A673 (cell line): ENCODE measurements around the gene PYCARD. TPM values are rescaled to one million over a fixed set of nuclear protein-coding genes. Genes with fewer than 3 reads are reported as not detected.

Experiments used
- BruUV-seq: library from RNA; stranded (reverse); fragments of 400-500 nt; replicated peaks from 2 replicates; lab custom pipeline; 2021; lab: Mats Ljungman, UMichigan
- CTCF ChIA-PET: fragments of 300-600 bp; sonication (Branson Sonifier 250); formaldehyde crosslinking; loops from one replicate; lab custom pipeline; 2022; ENCODE audit warnings: antibody characterized with exemption; lab: Charles Lee
- POLR2A ChIA-PET: fragments of 300-600 bp; sonication (Branson Sonifier 250); formaldehyde crosslinking; loops from one replicate; lab custom pipeline; 2022; ENCODE audit warnings: antibody characterized with exemption; ENCODE audit not compliant: low non-redundant PET; lab: Charles Lee
- DNase-seq: peaks from one replicate; pipeline ENCODE4 v3.0.0-alpha.2; 2015; ENCODE audit warnings: low spot score
- H3K27ac ChIP-seq: fragments of 200-600 bp; sonication (generic); 2 replicates; pipeline ENCODE4 v1.5.1; 2016; ENCODE audit warnings: mixed run types, low read depth, mild to moderate bottlenecking, mixed read lengths, antibody characterized with exemption, low read length; ENCODE audit not compliant: poor library complexity, severe bottlenecking
- H3K27me3 ChIP-seq: fragments of 200-600 bp; sonication (generic); replicated peaks from 2 replicates; pipeline ENCODE4 v1.6.1; 2017; ENCODE audit warnings: mixed run types, low read depth, mild to moderate bottlenecking, mixed read lengths, antibody characterized with exemption, low read length; ENCODE audit not compliant: insufficient read depth, poor library complexity
- H3K36me3 ChIP-seq: fragments of 200-600 bp; sonication (generic); 2 replicates; pipeline ENCODE4 v1.6.1; 2016; ENCODE audit warnings: mixed run types, mild to moderate bottlenecking, mixed read lengths, antibody characterized with exemption, low read length; ENCODE audit not compliant: insufficient read depth, poor library complexity, severe bottlenecking
- H3K4me1 ChIP-seq: fragments of 200-600 bp; sonication (generic); 2 replicates; pipeline ENCODE4 v1.6.1; 2017; ENCODE audit warnings: mixed run types, mild to moderate bottlenecking, mixed read lengths, antibody characterized with exemption, low read length; ENCODE audit not compliant: insufficient read depth, poor library complexity, severe bottlenecking
- H3K4me3 ChIP-seq: fragments of 200-600 bp; sonication (generic); 2 replicates; pipeline ENCODE4 v1.5.1; 2016; ENCODE audit warnings: low read depth, mixed run types, mild to moderate bottlenecking, mixed read lengths, low read length; ENCODE audit not compliant: poor library complexity, severe bottlenecking
- H3K9me3 ChIP-seq: fragments of 200-600 bp; sonication (generic); 2 replicates; pipeline ENCODE4 v1.6.1; 2016; ENCODE audit warnings: mixed run types, low read depth, mild to moderate bottlenecking, mixed read lengths, antibody characterized with exemption, low read length; ENCODE audit not compliant: poor library complexity, severe bottlenecking
- CTCF ChIP-seq: fragments of 300-800, 200-600 bp; sonication (generic); conservative IDR thresholded peaks from 2 replicates; pipeline ENCODE4 v1.5.1; 2017; ENCODE audit warnings: low read depth, mild to moderate bottlenecking, antibody characterized with exemption, low read length, moderate library complexity, mixed read lengths
- EZH2 ChIP-seq: fragments of 200-600 bp; sonication (generic); IDR thresholded peaks from 2 replicates; pipeline ENCODE4 v1.6.1; 2017; ENCODE audit warnings: borderline replicate concordance, low read depth, mild to moderate bottlenecking, mixed read lengths, antibody characterized with exemption, low read length; ENCODE audit not compliant: poor library complexity, severe bottlenecking
- intact Hi-C: fragments of 100-400 bp; cut with micrococcal nuclease; formaldehyde crosslinking; loops from one replicate; pipeline ENCODE4 v1.10.0; 2022; ENCODE audit not compliant: unreplicated experiment
- total RNA-seq: library from RNA; stranded (reverse); gene quantifications from 2 replicates; pipeline ENCODE4 v1.2.3, GENCODE V29; 2021

The PYCARD gene
- total RNA-seq, 1 experiment from 2014 or later: 1.8 TPM

DNA sequence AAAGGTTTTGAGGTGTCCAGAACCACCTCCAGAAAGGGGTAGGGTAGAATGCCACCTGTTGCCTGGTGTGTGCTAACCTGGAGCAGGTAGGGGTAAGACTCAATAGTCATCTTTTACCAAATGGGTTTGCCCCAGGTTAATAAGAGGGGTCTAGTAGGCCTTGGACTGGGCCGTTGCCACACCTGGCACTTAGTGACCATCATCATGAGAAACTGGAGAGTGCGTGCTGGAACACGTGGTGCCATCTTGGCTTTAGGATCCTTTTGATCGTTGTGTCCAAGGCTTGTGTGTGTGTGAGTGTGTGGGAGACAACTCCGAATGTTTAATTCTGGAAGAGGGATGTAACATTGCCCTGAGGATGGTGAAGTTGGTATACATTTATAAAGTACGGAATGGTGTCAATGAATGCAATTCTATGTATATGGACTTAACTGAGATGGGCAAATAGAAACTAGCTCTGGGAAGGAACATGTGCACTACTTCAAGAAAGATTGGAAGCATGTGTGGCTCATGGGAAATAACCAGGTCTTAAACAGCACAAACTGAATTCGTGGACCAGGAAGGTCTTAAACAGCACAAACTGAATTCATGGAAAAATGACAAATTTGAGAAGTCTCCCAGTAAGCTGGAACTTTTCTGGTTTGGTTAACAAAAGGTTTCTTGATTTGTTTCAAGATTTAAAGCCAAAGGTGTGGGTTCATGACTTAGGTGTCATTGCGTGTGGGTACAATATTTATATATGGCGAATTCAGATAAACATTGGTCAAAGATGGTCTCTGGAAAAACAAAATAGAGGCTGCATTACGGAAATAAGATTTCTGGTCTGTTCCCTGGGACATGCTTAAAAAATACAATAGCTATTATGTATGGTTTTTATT is 15.4 kb downstream of the PYCARD start:
- Histone ChIP-seq H3K27ac (no peak overlapping the region), H3K27me3 (no peaks in the 10 kb centered on the region), H3K9me3 (no peaks in the 10 kb centered on the region), H3K4me3 (no peak overlapping the region), H3K36me3 (peaks cover 100% of the 10 kb centered on the region), H3K4me1 (peaks cover 18% of the 10 kb centered on the region)
- TF ChIP-seq CTCF (no peak), EZH2 (no peak)
- no peak for DNase-seq
- no TSS peak for BruUV-seq
- POLR2A ChIA-PET: interaction anchor here (0.7 kb wide), 1 partner anchor 282 kb away, joined by 3 read pairs; no protein-coding TSS in a partner anchor
- CTCF ChIA-PET: no interaction called here
- intact Hi-C loops: no loop called here

GRCh38 chr16:31186176-31186575 is 16.4 kb downstream of the PYCARD start:
- DNase-seq: no peak
- peaks cover 18% of the 10 kb centered on the region for H3K4me1 ChIP-seq
- H3K27me3 ChIP-seq: no peaks in the 10 kb centered on the region
- CTCF ChIA-PET: no interaction called here
- TF ChIP-seq EZH2 (no peak), CTCF (no peak)
- H3K27ac ChIP-seq: no peak overlapping the region
- POLR2A ChIA-PET: interaction anchor here (0.6 to 0.7 kb wide), 2 partner anchors 29 to 203 kb away, joined by 3 to 7 read pairs; no protein-coding TSS in a partner anchor
- intact Hi-C loops: no loop called here
- H3K36me3 ChIP-seq: peaks cover 100% of the 10 kb centered on the region
- no peak overlapping the region for H3K4me3 ChIP-seq
- H3K9me3 ChIP-seq: no peaks in the 10 kb centered on the region
- no TSS peak for BruUV-seq

- H3K27me3 ChIP-seq: no peaks in the 10 kb centered on the region
- intact Hi-C loops: no loop called here
- H3K27ac ChIP-seq: no peak overlapping the region
- H3K9me3 ChIP-seq: no peaks in the 10 kb centered on the region
- H3K36me3 ChIP-seq: peaks cover 96% of the 10 kb centered on the region
- ChIA-PET CTCF (no interaction called here), POLR2A (no interaction called here)
- no TSS peak for BruUV-seq
- H3K4me1 ChIP-seq: peaks cover 18% of the 10 kb centered on the region
- DNase-seq: no peak
- no peak overlapping the region for H3K4me3 ChIP-seq
- TF ChIP-seq EZH2 (no peak), CTCF (no peak)
Measured at GRCh38 chr16:31185339-31185738, 17.2 kb downstream of the PYCARD start.
